HFFc6 (cell line): ENCODE results near the gene FUNDC2. TPM values are rescaled to one million over a fixed set of nuclear protein-coding genes. Genes with fewer than 3 reads are reported as not detected.

Experiments used
- DNase-seq: peaks from one replicate; pipeline ENCODE4 v3.0.0-alpha.2; 2018
- H3K27ac Mint-ChIP-seq: 2 replicates; pipeline ENCODE4 v1.8.0; 2020; ENCODE audit warnings: mild to moderate bottlenecking, mixed read lengths
- H3K27me3 Mint-ChIP-seq: 2 replicates; pipeline ENCODE4 v1.8.0; 2021; ENCODE audit warnings: mild to moderate bottlenecking, moderate library complexity, mixed read lengths; ENCODE audit not compliant: insufficient read depth
- H3K36me3 Mint-ChIP-seq: 2 replicates; pipeline ENCODE4 v1.8.0; 2021; ENCODE audit warnings: low read depth, mixed read lengths
- H3K4me1 Mint-ChIP-seq: 2 replicates; pipeline ENCODE4 v1.8.0; 2020; ENCODE audit warnings: low read depth, mixed read lengths
- H3K4me3 Mint-ChIP-seq: 2 replicates; pipeline ENCODE4 v1.8.0; 2020; ENCODE audit warnings: mild to moderate bottlenecking, moderate library complexity, mixed read lengths
- H3K9me3 Mint-ChIP-seq: 2 replicates; pipeline ENCODE4 v1.8.0; 2020; ENCODE audit warnings: mild to moderate bottlenecking, mixed read lengths
- CTCF ChIP-seq: fragments of 200-600 bp; sonication (generic); IDR thresholded peaks from 2 replicates; pipeline ENCODE4 v1.5.0; 2021; ENCODE audit warnings: antibody characterized with exemption, mild to moderate bottlenecking
- total RNA-seq, 6 experiments: library from RNA; stranded (reverse); fragmentation: NEBNext Ultra II Directional; extraction: Animal tissue kit (Norgen Biotek cat#: 25700); gene quantifications; 2 replicates in 1 of 6; 3 replicates in 5 of 6; pipeline ENCODE4 v1.2.3, GENCODE V29; 2021

Gene FUNDC2
- total RNA-seq, 6 experiments from 2014 or later: 50.8 to 55.7 (median 53.3) TPM

GRCh38 chrX:155105919-155106318 is 79.3 kb downstream of the FUNDC2 start:
- H3K36me3 Mint-ChIP-seq: no peaks in the 10 kb centered on the region
- TF ChIP-seq CTCF: no peak
- no peak overlapping the region for H3K4me3 Mint-ChIP-seq
- no peaks in the 10 kb centered on the region for H3K9me3 Mint-ChIP-seq
- no peak overlapping the region for H3K27ac Mint-ChIP-seq
- no peaks in the 10 kb centered on the region for H3K27me3 Mint-ChIP-seq
- peaks cover 5% of the 10 kb centered on the region; the same call in 1 of the 2 replicates for H3K4me1 Mint-ChIP-seq
- no peak for DNase-seq

DNA sequence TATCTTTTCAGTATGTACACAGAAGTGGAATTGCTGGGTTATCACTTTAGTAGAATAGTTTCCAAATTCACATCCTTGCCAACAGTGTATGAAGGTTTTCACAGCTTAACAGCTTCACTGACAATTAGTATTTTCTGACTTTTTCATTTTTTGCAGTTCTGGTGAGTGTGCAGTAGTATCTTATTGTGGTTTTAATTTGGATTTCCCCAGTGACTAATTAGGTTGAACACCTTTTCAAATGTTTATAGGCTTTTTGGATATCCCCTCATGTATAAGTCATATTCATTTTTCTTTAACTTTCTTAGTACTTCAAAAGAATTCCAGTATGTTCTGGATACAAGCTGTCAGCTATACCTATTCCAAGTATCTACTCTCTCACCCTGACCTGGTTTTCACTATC is 81.8 kb downstream of the FUNDC2 start:
- Mint-ChIP-seq H3K4me1 (peaks cover 5% of the 10 kb centered on the region; the same call in 1 of the 2 replicates), H3K36me3 (peaks cover 3% of the 10 kb centered on the region; the same call in 1 of the 2 replicates), H3K9me3 (no peaks in the 10 kb centered on the region), H3K4me3 (no peak overlapping the region), H3K27me3 (no peaks in the 10 kb centered on the region), H3K27ac (no peak overlapping the region)
- DNase-seq: no peak
- no peak for TF ChIP-seq CTCF

Other genes starting within 250 kb of the FUNDC2 start
- gene MPP1, start 221.4 kb upstream of the FUNDC2 start, total RNA-seq: 10 to 100 TPM; 17.0 to 22.7 (median 20.5) TPM
- not detected for gene SMIM9, start 192.2 kb upstream of the FUNDC2 start, total RNA-seq
- 1 to 10 TPM; 4.8 to 8.4 (median 6.6) TPM for gene F8A1, start 140.5 kb upstream of the FUNDC2 start, total RNA-seq
- 1 to 10 TPM; 1.0 to 1.6 (median 1.4) TPM for gene F8, start 4.1 kb upstream of the FUNDC2 start, total RNA-seq
- gene CMC4, start 44.3 kb downstream of the FUNDC2 start, total RNA-seq: 1 to 10 TPM; 4.6 to 7.4 (median 6.3) TPM
- gene MTCP1, start 44.3 kb downstream of the FUNDC2 start, total RNA-seq: 10 to 100 TPM; 12.4 to 15.8 (median 14.3) TPM
- 10 to 100 TPM; 24.5 to 27.8 (median 26.0) TPM for gene BRCC3, start 44.7 kb downstream of the FUNDC2 start, total RNA-seq
- gene VBP1, start 189.6 kb downstream of the FUNDC2 start, total RNA-seq: 10 to 100 TPM; 62.8 to 69.5 (median 66.5) TPM
- under 1 TPM; 0.05 to 0.28 (median 0.19) TPM for gene RAB39B, start 237.6 kb downstream of the FUNDC2 start, total RNA-seq